Effector CD8-positive, alpha-beta T cell (primary cell): ENCODE data around the gene IL25.
"Not testable (repeated sequence)": the region's sequence is repeated elsewhere in the genome, so short reads cannot be mapped to it uniquely, and the experiment has no call there.

Source experiments
- DNase-seq: peaks from one replicate; lab custom pipeline; 2025; lab: John Stamatoyannopoulos, UW

Gene IL25

DNA sequence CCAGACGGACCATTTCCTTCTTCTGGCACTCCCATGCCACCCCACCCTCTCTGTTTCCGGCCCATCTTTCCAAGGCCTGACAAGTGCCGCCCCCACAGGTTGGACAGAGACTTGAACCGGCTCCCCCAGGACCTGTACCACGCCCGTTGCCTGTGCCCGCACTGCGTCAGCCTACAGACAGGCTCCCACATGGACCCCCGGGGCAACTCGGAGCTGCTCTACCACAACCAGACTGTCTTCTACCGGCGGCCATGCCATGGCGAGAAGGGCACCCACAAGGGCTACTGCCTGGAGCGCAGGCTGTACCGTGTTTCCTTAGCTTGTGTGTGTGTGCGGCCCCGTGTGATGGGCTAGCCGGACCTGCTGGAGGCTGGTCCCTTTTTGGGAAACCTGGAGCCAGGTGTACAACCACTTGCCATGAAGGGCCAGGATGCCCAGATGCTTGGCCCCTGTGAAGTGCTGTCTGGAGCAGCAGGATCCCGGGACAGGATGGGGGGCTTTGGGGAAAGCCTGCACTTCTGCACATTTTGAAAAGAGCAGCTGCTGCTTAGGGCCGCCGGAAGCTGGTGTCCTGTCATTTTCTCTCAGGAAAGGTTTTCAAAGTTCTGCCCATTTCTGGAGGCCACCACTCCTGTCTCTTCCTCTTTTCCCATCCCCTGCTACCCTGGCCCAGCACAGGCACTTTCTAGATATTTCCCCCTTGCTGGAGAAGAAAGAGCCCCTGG, 3.1 kb downstream of the IL25 start:
- no peak for DNase-seq

DNA sequence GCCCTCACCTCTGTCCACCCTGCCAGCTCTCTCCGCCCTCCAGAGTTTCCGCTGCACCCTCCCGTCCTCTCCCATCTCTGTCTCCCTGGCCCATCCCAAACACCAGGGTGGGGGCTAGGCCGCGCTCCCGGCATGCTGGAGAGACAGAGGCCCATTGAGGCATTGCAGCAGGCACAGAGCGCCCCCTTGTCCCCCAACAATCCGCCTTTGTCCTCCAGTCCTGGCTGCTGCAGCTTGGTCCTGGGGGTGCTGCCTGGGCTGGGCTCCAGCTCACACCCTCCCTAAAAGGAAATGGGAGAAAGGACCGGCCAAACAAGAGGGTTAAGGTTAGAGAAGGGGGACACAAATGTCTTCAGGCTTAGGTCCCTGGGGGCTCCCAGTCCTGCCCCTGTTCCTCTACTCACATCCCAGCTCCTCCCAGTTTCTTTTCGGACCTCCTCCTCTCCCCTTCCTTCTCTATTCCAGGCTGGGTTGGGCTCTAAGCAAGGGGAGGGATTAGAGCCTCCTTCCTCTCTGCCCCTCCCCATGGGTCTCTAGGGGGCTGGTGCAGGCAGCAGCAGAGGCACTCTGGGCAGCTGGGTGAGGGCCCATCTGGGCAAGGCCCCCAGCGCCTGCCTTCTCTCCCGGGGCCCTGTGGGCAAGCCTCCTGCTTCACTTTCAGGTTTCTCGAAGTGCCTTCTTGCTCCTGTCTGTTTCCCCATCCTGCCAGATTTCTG, 4.0 kb downstream of the IL25 start, which contains the start of gene CMTM5:
Gene CMTM5 (plus strand): TSS at position 565 of the 716 bp plus-strand sequence. CDS start 206 bp downstream, outside the sequence.
- no peak for DNase-seq

DNA sequence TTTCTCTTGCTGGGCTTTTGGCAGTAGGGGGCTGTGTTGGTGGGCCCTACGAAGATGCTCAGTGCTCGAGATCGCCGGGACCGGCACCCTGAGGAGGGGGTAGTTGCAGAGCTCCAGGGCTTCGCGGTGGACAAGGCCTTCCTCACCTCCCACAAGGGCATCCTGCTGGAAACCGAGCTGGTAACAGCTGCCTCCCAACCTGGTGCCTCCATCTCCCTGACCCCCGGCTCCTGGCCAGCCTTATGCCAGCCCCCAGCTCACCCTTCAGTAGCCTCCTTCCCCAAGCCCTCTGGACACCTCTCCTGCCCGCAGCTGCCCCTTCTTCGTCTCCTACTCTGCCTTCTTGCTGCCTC, 4.6 kb downstream of the IL25 start:
- DNase-seq: no peak

DNA sequence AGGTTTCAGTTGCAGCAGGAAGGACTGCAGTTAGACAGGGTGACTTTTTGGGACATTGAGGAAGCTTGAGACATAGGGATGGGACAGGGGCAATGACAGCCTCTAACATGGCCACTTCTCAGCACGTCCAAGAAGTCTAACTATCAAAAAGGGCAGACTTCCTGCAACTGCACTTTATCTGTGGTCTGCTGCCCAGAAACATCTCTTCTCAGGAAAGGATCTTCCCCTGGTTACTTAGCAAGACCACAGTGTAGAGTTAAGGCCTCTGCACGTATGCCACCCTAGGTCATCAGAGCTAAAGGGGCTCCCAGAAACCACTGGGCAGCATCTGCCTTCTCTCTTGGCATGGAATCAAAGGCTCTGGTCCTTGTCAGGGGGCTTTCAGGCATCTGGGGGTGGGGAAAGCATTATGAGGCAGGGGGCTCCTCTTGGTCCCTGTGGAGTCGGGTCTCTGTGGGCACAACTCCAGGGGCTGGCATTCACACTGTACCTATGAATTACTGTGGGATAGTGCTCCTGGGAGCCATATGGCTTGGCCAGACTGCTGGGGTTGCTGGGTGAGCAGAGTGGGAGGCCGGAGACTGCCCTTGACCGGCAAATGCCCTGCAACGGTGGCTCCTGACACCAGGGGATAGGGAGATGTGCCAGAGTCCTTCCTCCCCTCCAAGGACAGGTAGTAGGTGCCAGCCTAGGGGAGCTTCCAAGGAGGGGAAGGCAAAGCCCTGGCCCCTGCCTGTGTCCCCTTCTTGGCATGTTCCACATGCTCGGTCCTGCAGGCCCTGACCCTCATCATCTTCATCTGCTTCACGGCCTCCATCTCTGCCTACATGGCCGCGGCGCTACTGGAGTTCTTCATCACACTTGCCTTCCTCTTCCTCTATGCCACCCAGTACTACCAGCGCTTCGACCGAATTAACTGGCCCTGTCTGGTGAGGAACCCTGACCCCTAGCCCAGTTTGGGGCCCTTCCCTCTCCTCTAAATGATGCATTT, 5.3 kb downstream of the IL25 start:
- no peak for DNase-seq

DNA sequence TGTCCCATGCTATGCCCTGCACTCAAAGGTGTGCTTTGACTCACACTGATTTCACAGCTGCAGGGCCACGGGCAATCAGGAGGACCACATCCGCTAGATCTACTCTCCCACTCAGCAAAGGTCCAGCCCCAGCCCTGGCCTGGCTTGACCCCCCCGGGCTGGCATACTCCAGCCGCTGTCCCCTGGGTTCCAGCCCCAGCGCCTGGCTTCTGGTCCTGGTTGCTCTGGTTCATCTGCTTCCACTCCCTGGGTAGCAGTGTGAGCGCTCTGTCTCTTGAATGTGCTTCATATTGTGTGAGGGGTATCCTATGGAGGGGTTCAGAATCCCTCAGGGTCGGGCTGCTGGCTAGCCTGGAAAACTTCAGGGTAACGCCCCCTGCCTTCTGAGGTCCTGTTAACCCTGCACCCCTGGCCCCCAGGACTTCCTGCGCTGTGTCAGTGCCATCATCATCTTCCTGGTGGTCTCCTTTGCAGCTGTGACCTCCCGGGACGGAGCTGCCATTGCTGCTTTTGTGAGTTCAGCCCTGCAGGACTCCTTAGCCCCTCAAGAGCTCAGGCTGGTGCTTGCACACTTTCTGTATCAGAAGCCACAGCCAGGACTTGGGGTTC, 6.1 kb downstream of the IL25 start:
- no peak for DNase-seq

DNA sequence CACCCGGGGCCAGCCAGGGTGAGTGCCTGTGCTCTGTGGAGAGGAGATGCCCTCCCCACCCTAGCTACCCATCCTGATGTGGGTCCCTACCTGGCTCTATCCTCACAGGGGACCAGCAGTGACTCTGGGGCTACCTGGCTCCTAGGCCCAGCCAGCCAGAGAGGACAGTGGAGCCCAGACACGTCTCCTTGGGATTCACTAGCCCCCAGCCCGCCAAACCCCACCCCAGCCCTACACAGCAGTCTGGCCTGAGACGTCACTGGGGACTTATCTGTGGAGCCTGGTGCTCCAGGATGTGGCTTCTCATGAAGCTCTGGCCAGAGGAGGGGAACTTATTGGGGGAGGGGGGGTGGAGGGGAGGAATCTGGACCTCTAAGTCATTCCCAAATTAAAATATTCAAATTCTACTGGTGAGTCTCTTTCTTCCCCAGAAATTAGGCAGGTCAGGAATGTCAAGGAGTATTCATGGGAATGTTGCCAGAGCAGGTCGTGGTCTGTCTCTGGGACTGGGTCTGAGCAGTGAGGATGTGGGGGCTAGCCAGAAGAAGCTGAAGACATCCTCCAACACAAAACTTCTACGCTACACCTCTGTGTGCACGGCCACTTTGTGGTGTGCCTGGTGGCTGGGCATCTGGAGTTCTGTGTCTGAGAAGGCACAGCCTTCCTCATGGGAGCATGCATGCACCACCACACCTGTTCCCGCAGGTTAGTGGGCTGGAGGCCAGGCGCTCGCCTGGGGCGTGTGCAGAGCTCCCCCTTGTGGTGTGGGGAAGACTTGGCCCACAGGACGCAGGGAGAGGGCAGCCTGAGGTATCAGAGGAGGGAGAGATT, 7.0 kb downstream of the IL25 start:
- peak; percentile 52 for DNase-seq

DNA sequence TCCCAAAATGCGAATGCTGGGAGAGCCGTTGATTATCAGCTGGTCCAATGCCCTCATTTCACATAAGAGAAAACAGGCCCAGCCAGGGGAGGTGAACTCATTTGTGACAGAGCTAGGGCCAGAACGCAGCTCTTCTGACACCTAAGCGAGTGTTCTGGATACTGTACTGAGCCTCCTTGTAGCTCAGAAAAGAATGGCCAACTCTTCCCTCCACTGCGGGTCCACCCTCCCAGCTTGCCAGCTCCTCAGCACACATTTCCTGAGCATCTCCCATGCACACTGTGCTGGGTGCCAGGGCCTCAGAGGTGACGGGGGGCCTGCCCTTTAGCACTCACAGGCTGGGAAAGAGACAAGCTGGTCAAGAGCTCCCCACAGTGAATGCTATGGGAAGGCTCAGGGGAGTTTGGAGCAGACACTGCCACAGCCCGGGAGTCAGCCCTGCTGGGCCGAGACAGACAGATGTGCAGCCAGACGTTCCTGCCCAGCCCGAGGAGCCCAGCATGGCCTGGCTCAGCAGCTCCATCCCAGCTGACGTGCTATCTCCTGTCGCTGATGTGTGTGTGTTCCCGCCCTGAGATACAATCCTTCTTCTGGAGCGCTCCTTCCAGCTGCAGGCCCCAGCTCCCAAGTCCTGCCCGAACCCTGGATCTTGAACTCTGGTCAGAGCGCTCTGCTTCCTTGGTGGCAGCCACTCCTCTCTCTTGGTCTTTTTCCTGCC, 7.7 kb downstream of the IL25 start:
- no peak for DNase-seq

DNA sequence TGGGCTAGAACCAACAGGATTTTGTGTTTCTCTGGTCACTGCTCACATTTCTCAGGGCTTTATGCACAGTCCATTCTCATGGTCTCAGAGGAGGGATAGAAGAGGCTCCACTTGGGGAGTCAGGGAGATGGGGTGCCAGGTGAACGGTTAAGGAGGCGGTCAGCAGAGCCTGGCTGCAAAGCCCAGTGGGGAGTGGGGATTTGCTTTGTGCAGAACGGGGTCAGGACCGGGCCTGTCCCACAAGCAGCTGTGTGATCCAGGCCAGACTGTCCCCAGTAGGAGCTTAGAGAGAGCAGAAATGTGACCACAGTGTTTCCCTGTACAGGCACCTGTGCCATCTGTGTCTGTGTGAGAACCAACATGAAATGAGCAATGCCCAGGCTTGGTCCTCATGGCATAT, 8.4 kb downstream of the IL25 start:
- DNase-seq: no peak

DNA sequence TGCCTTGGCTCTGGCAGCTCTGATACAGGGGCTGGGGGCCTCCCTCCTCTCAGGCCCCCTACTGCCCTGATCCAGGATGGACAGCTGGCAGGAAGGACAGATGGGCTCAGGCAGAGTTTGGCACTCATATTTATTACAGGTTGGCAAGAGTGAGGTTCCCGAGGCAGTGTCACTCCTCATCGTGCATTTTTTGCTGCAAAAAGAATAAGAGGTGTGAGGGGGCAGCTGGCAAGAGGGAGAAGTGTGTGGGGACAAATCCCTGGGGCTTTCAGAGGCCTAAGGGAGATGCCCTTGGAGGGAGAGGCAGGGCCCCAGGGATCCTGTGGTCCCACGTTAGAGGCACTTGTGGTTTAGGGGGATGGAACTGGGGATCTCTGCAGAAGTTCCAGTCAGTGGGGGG, 9.3 kb downstream of the IL25 start:
- DNase-seq: no peak

DNA sequence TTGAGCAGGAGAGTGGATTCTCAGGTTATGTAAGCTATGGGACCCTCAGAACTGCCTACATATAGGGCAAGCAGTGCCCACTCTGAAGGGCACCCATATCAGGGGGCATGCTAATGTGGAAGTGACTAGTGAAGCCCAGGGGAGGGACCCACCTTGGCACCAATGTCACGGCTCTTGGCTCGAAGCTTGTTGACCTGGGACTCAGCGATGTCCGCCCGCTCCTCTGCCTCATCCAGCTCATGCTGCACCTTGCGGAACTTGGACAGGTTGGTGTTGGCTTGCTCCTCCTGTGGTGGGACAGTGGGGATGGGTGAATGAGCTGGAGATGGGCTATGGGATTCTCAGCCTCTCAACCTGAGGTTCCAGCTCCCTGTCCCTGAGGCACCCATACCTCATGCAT, 9.7 kb downstream of the IL25 start:
- DNase-seq: no peak

DNA sequence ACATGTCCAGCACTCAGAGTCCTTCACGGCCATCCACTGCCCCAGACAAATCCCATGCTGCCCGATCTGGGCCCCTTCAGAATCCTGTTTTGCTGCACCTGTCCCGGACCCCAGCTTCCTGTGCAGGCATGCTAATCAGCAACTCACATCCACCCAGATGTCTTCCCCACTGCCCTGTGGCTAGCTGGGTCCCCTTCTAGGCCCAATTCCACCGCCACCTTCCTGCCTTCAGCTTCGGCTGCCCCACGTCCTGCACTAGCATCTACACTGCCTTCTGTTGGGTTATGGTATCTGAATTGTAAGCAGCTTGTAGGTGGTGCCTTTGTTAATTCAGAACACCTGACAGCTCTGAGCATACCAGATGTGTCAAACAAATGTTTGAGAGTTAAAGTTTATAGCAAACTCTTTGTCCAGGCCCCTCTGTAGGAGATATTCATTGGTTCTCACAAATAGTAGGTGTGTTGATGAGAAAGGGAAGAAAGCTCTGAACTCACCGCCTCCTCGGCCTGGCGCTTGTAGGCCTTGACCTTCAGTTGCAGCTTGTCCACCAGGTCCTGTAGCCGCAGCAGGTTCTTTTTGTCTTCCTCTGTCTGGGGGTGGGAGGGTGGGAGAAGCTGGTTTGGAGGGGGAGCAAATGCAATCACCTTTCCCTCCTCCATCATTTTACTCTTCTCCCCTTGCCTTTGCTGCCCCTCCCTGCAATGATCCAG, 10.3 kb downstream of the IL25 start:
- no peak for DNase-seq

DNA sequence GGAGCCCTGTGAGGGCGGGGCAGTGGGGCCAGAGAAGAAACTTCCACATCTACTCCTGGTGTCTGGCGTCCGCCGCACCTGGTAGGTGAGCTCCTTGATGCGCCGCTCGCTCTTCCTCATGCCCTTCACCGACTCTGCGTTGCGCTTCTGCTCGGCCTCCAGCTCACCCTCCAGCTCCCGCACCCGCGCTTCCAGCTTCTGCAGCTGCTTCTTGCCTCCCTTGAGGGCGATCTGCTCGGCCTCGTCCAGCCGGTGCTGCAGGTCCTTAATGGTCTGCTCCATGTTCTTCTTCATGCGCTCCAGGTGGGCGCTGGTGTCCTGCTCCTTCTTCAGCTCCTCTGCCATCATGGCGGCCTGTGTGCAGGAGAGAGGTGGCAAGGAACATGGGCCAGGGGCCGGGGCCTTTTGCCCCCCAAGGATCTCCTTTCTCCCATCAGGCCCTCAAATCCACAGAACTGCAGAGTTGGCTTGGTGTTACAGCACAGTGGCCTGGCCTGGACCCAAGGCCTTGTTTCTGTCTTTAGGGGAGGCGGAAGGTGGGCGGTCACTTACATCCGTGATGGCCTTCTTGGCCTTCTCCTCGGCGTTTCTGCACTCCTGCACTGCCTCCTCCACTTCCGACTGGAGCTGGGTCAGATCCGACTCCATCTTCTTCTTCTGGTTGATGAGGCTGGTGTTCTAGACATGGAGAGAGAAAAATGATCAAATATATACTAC, 11.9 kb downstream of the IL25 start:
- DNase-seq: no peak

DNA sequence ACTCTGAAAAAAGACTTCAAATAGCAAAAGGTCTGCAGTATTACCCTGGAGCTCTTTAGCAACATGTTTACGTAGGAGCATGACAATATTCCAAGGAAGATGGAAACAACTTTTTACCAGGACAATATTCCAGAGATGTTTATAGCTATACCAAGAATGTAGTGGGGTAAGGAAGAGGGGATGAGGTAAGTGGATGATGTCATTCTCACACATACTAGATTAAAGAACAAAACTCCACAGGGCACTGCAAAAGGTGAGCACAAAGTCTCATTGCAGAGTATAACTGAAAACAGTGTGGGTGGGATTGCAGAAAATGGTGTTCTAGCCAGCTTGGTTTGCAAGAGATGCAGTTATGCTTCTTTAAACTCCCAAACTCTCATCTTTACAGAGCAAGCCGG, 12.6 kb downstream of the IL25 start:
- DNase-seq: no peak

DNA sequence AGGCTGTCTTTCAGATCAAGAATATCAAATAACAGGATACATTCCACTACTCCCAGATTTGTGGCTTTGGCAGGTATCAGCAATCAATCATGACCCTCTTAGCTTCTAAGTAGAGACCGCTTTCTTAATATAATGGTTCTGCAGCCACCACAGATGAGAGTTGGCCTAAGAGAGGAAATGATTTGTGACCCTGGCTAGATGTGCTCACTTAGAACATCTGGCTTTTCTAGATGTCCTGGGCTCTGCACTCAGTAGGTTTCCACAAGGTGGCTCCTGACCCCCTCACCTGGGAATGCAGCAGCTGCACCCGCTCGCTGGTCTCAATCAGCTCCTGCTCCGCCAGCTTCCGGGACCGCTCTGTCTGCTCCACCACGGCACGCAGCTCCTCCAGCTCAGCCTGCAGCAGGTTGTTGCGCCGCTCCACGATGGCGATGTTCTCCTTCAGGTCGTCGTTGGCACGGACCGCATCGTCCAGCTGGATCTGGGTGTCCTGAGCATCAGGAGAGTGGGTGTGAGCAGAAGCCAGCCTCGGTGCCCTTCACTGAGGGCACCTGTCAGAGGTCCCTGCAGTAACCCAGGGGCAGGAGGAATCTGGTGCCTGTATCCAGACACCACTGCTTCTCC, 13.1 kb downstream of the IL25 start:
- DNase-seq: no peak

DNA sequence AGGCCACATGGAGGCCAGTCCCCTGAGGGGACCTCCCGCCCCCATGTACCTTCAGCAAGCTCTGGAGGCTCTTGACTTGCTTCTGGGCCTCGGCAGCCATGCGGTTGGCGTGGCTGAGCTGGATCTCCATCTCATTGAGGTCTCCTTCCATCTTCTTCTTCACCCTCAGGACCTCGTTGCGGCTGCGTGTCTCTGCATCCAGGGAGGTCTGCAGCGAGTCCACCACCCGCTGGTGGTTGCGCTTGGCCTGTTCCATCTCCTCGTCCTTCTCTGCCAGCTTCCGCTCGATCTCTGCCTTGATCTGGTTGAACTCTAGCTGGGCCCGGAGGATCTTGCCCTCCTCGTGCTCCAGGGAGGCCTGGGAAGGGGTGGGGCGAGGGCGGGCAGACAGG, 13.7 kb downstream of the IL25 start:
- not testable (repeated sequence) for DNase-seq

DNA sequence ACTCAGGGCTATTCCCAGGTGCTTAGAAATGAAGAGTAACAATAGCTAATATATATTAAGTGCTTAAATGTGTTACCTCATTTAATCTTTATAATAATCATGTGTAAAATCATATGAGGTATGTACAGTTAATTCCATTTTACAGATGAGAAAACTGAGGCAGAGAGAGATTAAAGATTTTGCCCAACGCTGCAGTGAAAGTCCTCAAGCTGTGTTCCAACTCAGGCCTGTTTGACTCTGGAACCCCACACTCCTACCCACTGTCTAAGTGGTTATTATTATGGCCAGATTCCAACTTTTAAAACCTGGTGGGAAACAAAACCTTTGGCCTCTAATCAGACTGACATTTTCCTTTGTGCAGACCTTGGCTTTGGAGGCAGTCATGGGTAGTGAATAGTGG, 14.4 kb downstream of the IL25 start:
- no peak for DNase-seq

DNA sequence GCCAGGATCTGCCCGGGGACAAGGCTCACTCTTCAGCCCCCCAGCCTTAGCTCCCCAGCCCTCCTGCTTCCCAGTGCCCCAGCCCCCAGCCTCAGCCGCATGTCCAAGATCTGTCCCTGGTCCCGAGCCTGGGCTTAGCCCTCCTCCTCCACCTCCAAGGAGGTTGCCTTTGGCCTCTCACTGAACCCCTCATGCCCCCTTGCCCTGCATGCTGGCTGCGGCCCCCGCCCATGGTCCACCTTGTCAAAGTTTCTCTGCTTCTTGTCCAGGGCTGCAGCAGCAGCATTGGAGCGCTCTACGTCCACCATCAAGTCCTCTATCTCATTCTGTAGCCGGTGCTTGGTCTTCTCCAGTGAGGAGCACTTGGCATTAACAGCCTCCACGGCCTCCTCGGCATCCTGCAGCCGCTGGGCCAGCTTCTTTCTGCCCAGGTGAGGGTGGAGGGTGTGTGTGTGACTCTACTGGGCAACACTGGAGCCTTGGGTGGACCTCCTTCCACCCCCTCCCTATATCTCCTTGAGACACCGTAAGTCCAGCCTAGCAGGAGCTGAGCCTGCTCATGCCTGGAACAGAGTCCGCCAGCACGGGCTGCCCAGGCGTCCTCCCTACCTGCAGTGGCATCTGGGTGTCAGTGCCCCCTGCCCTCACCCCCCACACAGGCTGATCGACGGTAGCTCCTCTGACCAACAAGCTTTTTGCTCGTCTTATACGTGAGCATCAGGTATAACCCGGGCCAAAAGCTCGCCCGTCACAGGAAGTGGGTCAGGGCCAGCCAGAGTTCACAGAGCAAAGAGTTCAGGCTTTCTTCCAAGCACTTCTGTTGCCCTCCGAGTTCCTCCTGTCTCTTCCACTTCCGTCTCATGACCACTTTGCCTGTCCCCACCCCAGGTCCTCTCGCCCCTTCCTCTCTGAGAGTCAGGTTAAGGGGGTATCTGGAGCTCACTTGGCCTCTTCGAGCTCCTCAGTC, 15.6 kb downstream of the IL25 start:
- no peak for DNase-seq
